ENCODE measurements around the gene TNFRSF1A.

TNFRSF1A gene

DNA sequence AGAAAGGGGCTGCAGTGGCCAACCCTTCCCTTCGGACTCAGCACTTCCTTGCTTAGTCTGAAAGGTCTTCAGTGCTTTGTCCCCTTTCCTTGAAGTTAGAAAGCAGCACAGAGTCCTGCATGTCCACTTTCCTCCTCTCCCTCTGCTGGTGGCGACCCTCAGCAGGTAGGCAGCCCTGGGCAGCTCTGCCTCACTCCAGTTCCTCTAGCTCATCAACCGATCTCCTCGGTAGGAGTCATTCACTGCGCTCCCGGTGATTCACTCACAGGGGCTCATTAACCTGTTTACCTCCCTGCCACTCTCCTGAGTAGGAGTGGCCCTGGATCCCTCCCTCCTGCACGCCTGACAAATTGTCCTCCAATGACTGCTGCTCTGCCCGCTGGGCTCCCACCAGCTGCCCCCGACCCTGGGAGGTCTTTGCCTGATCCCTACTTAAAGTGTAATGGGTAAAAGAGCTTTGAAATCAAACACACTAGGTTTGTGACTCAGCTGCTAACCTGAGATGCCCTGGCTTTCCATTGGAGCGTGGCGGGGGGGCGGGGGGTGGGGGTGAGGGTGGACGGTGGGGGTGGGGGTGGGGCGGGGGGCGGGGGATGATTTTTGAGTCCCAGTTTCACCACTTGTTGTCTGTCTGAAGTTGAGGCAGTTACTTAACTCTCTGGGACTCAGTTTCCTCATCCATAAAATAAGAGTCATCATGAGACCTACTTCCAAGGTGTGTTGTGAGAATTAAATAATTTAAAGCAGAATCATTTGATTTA is 29.3 kb upstream of the TNFRSF1A start:
- no peak overlapping the region for H3K9ac ChIP-seq
- no peaks in the 10 kb centered on the region for H3K27me3 ChIP-seq (ENCODE audit: control insufficient read depth, insufficient read depth, low read length)
- H3K27ac ChIP-seq, result peak overlapping the region; percentile 18
- H2AFZ ChIP-seq, result peak overlapping the region; percentile 74
- no peaks in the 10 kb centered on the region for H3K36me3 ChIP-seq (ENCODE audit: control insufficient read depth, insufficient read depth, low read length)
- H3K9me3 ChIP-seq (ENCODE audit: control insufficient read depth, low read length), result no peaks in the 10 kb centered on the region
- peaks cover 11% of the 10 kb centered on the region for H3K79me2 ChIP-seq
- H3K4me1 ChIP-seq, result peaks cover 27% of the 10 kb centered on the region
- TF ChIP-seq, protein P1, sequence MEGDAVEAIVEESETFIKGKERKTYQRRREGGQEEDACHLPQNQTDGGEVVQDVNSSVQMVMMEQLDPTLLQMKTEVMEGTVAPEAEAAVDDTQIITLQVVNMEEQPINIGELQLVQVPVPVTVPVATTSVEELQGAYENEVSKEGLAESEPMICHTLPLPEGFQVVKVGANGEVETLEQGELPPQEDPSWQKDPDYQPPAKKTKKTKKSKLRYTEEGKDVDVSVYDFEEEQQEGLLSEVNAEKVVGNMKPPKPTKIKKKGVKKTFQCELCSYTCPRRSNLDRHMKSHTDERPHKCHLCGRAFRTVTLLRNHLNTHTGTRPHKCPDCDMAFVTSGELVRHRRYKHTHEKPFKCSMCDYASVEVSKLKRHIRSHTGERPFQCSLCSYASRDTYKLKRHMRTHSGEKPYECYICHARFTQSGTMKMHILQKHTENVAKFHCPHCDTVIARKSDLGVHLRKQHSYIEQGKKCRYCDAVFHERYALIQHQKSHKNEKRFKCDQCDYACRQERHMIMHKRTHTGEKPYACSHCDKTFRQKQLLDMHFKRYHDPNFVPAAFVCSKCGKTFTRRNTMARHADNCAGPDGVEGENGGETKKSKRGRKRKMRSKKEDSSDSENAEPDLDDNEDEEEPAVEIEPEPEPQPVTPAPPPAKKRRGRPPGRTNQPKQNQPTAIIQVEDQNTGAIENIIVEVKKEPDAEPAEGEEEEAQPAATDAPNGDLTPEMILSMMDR (IDR thresholded peaks at IDR 0.05), result no peak
- H3K4me2 ChIP-seq (ENCODE audit: low read length), result peak overlapping the region; percentile 47
- peak overlapping the region; percentile 11 for H3K4me3 ChIP-seq (ENCODE audit: low read depth, low read length)

DNA sequence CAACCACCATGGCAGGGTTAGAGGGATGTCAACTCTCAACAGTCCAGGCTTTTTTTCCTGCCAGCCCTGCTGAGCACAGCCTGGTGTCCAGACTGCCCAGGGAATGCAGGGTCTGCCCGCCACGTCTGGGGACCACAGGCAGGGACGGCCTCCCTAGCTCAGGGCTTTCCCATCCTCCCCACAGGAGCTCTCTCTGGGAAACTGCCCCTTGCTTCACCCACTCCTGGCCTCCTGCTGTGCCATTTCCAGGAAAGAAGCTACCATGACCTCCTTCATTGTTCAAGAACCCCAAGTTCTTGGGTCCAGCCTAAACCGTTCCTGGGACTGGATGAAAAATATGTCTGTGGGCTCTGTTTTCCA is 28.7 kb upstream of the TNFRSF1A start:
- Histone ChIP-seq H3K4me1 (peaks cover 21% of the 10 kb centered on the region), H2AFZ (peak overlapping the region; percentile 74), H3K4me2 (ENCODE audit: low read length) (no peak overlapping the region), H3K27me3 (ENCODE audit: control insufficient read depth, insufficient read depth, low read length) (no peaks in the 10 kb centered on the region), H3K36me3 (ENCODE audit: control insufficient read depth, insufficient read depth, low read length) (no peaks in the 10 kb centered on the region), H3K4me3 (ENCODE audit: low read depth, low read length) (no peak overlapping the region), H3K9ac (no peak overlapping the region), H3K27ac (peak overlapping the region; percentile 18), H3K79me2 (peaks cover 11% of the 10 kb centered on the region), H3K9me3 (ENCODE audit: control insufficient read depth, low read length) (no peaks in the 10 kb centered on the region)
- TF ChIP-seq, protein P1 (IDR thresholded peaks at IDR 0.05), result no peak

DNA sequence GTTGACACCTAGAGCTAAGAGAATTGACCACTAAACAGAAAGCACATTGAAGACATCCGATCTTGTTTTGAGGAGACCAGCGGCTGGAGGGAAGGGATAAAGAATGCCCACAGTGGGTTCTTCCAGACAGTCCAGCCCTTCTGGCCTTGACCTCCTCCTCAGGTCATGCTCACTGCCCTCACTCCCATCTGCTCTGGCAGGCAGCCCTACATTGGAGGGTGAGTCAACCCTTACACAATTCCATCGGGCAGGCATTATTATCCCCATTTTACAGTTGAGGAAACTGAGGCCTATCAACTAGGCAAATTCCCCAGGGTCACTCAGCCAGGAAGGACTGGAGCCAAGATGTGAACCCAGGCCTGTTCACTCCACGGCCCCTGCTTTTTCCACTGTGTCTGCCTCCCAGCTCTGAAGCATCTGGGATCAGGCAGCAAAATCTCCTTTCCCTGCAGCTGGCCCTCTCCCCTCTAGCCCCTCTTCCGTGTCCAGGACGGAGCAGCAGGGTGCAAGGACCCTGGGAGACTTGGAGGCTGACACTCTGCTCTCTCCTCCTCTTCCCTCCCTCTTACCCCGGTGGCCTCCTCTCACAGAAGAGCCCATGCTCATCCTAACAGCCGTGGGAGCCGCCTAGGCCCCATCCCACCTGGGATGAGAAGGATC is 28.2 kb upstream of the TNFRSF1A start:
- Histone ChIP-seq H3K9ac (no peak overlapping the region), H3K36me3 (ENCODE audit: control insufficient read depth, insufficient read depth, low read length) (no peaks in the 10 kb centered on the region), H3K27ac (no peak overlapping the region), H2AFZ (no peak overlapping the region), H3K4me2 (ENCODE audit: low read length) (no peak overlapping the region), H3K27me3 (ENCODE audit: control insufficient read depth, insufficient read depth, low read length) (no peaks in the 10 kb centered on the region), H3K9me3 (ENCODE audit: control insufficient read depth, low read length) (no peaks in the 10 kb centered on the region), H3K4me3 (ENCODE audit: low read depth, low read length) (no peak overlapping the region), H3K4me1 (peaks cover 19% of the 10 kb centered on the region), H3K79me2 (peaks cover 11% of the 10 kb centered on the region)
- TF ChIP-seq, protein P1 (IDR thresholded peaks at IDR 0.05), result no peak

DNA sequence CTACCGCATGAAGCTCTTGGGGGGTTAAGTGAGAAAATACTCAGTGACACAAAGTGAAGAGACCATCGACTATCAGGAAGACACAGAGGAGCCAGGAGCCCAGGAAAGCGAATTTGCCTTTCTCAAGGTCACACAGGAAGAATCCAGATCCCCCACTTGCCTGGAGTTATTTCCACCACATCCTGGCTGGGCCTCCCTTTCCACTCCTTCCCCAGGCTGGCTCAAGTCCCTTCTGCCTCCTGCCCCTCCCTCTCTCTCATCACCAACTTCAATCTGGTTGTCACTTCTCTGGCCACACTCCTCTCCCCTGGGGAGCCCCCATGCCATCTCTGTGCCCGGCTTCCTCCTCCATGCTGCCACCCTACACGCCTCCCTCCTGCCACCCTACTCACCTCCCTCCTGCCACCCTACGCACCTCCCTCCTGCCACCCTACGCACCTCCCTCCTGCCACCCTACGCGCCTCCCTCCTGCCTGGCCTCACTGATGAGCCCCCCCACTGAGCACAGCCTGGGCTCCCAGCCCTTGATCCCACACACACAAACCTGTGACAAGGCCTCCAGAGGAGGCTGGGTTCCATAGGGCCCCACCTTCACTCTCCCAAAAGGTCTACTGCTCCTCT is 27.1 kb upstream of the TNFRSF1A start:
- Histone ChIP-seq H3K4me1 (peaks cover 16% of the 10 kb centered on the region), H3K4me2 (ENCODE audit: low read length) (no peak overlapping the region), H3K27ac (no peak overlapping the region), H3K27me3 (ENCODE audit: control insufficient read depth, insufficient read depth, low read length) (no peaks in the 10 kb centered on the region), H3K4me3 (ENCODE audit: low read depth, low read length) (no peak overlapping the region), H3K9me3 (ENCODE audit: control insufficient read depth, low read length) (no peaks in the 10 kb centered on the region), H3K79me2 (peaks cover 11% of the 10 kb centered on the region), H2AFZ (no peak overlapping the region), H3K9ac (no peak overlapping the region), H3K36me3 (ENCODE audit: control insufficient read depth, insufficient read depth, low read length) (no peaks in the 10 kb centered on the region)
- TF ChIP-seq, protein P1 (IDR thresholded peaks at IDR 0.05), result no peak
